Stimulated activated naive CD8-positive, alpha-beta T cell treated with anti-CD3 and anti-CD28 coated beads, Interleukin-15, amount 100 ng/mL, for 72 hours (primary cell): ENCODE results near the gene SFTPD.

ENCODE experiments used
- ATAC-seq: fragments of 150-1000 bp; cut with Tn5 transposase; 2 replicates; pipeline ENCODE4 v1.10.0; 2021; ENCODE audit warnings: mild to moderate bottlenecking, moderate library complexity
- DNase-seq, 2 donors: peaks; one replicate each; pipeline ENCODE4 v3.0.0; 2021 to 2022
- H3K27ac Mint-ChIP-seq, 2 donors: one replicate each; pipeline ENCODE4 v1.8.0; 2022; ENCODE audit warnings: mild to moderate bottlenecking in 2 of 2, mixed read lengths in 2 of 2, moderate library complexity in 2 of 2
- H3K27me3 Mint-ChIP-seq: one replicate; pipeline ENCODE4 v1.8.0; 2022; ENCODE audit warnings: mixed read lengths
- H3K4me1 Mint-ChIP-seq: one replicate; pipeline ENCODE4 v1.8.0; 2022; ENCODE audit warnings: mild to moderate bottlenecking, mixed read lengths
- H3K4me3 Mint-ChIP-seq, 2 donors: one replicate each; pipeline ENCODE4 v1.8.0; 2022; ENCODE audit warnings: mild to moderate bottlenecking in 2 of 2, mixed read lengths in 2 of 2, moderate library complexity in 1 of 2
- H3K9me3 Mint-ChIP-seq, 2 donors: one replicate each; pipeline ENCODE4 v1.8.0; 2022; ENCODE audit warnings: mixed read lengths in 2 of 2

The SFTPD gene

GRCh38 chr10:79979310-79979975 is 30.5 kb upstream of the SFTPD start:
- no peak for ATAC-seq
- Mint-ChIP-seq H3K27me3 (peaks cover 91% of the 10 kb centered on the region), H3K4me3 (no peak overlapping the region), H3K4me1 (peaks cover 27% of the 10 kb centered on the region), H3K9me3 (peaks cover 4 to 23% of the 10 kb centered on the region in 2 donors), H3K27ac (no peak overlapping the region)
- DNase-seq: no peak

GRCh38 chr10:79976999-79977398 is 28.1 kb upstream of the SFTPD start:
- H3K27ac Mint-ChIP-seq: no peak overlapping the region
- no peak overlapping the region for H3K4me3 Mint-ChIP-seq

GRCh38 chr10:79970062-79970461 is 21.2 kb upstream of the SFTPD start:
- ATAC-seq: no peak
- H3K4me3 Mint-ChIP-seq: no peak overlapping the region

More at GRCh38 chr10:79976999-79977398, 28.1 kb upstream of the SFTPD start:
- Mint-ChIP-seq H3K27me3 (peaks cover 76% of the 10 kb centered on the region), H3K9me3 (peaks cover 4 to 23% of the 10 kb centered on the region in 2 donors), H3K4me1 (peaks cover 6% of the 10 kb centered on the region)
- DNase-seq: no peak
- no peak for ATAC-seq

GRCh38 chr10:79947787-79948424 is 999 bp downstream of the SFTPD start:
- no peak for ATAC-seq
- H3K27me3 Mint-ChIP-seq: peaks cover 9% of the 10 kb centered on the region
- no peak overlapping the region for H3K4me3 Mint-ChIP-seq
- no peaks in the 10 kb centered on the region for H3K4me1 Mint-ChIP-seq
- H3K27ac Mint-ChIP-seq: peak overlapping the region in 1 of 2 donors; percentile 30
- peaks cover 10 to 16% of the 10 kb centered on the region in 2 donors for H3K9me3 Mint-ChIP-seq
- DNase-seq: no peak

More at GRCh38 chr10:79970062-79970461, 21.2 kb upstream of the SFTPD start:
- Mint-ChIP-seq H3K9me3 (peaks cover 7 to 19% of the 10 kb centered on the region in 2 donors), H3K27ac (no peak overlapping the region), H3K4me1 (no peaks in the 10 kb centered on the region), H3K27me3 (peaks cover 32% of the 10 kb centered on the region)
- DNase-seq: no peak

- no peaks in the 10 kb centered on the region for H3K4me1 Mint-ChIP-seq
- DNase-seq (no peak), ATAC-seq (no peak)
- H3K4me3 Mint-ChIP-seq: no peak overlapping the region
- H3K9me3 Mint-ChIP-seq: peaks cover 8 to 9% of the 10 kb centered on the region in 2 donors
- peaks cover 9% of the 10 kb centered on the region for H3K27me3 Mint-ChIP-seq
- no peak overlapping the region for H3K27ac Mint-ChIP-seq
Measured at GRCh38 chr10:79947083-79947415, 1.9 kb downstream of the SFTPD start.

- peaks cover 14% of the 10 kb centered on the region for H3K27me3 Mint-ChIP-seq
- H3K27ac Mint-ChIP-seq: no peak overlapping the region
Measured at GRCh38 chr10:79946271-79947082, 2.4 kb downstream of the SFTPD start.

GRCh38 chr10:79944428-79945395 is 4.2 kb downstream of the SFTPD start:
- no peak overlapping the region for H3K27ac Mint-ChIP-seq
- no peak for DNase-seq
- ATAC-seq: no peak
- peaks cover under 1% of the 10 kb centered on the region for H3K4me1 Mint-ChIP-seq
- H3K4me3 Mint-ChIP-seq: no peak overlapping the region
- H3K27me3 Mint-ChIP-seq: peaks cover 15% of the 10 kb centered on the region
- H3K9me3 Mint-ChIP-seq: no peaks in the 10 kb centered on the region

More at GRCh38 chr10:79946271-79947082, 2.4 kb downstream of the SFTPD start:
- Mint-ChIP-seq H3K4me3 (no peak overlapping the region), H3K4me1 (no peaks in the 10 kb centered on the region), H3K9me3 (peaks cover 4 to 5% of the 10 kb centered on the region in 2 donors)
- DNase-seq (no peak), ATAC-seq (peak; percentile 29)

- no peak for DNase-seq
- Mint-ChIP-seq H3K9me3 (no peaks in the 10 kb centered on the region), H3K4me1 (peaks cover 9% of the 10 kb centered on the region), H3K27me3 (peaks cover 15% of the 10 kb centered on the region), H3K4me3 (no peak overlapping the region), H3K27ac (no peak overlapping the region)
- ATAC-seq: no peak
Measured at GRCh38 chr10:79943871-79944270, 5.0 kb downstream of the SFTPD start.

GRCh38 chr10:79942261-79943185 is 6.4 kb downstream of the SFTPD start:
- DNase-seq (no peak), ATAC-seq (no peak)
- Mint-ChIP-seq H3K27me3 (peaks cover 10% of the 10 kb centered on the region), H3K27ac (no peak overlapping the region), H3K9me3 (no peaks in the 10 kb centered on the region), H3K4me3 (no peak overlapping the region), H3K4me1 (peaks cover 16% of the 10 kb centered on the region)

GRCh38 chr10:79941585-79942210 is 7.2 kb downstream of the SFTPD start:
- Mint-ChIP-seq H3K27me3 (peaks cover 12% of the 10 kb centered on the region), H3K4me1 (peaks cover 16% of the 10 kb centered on the region), H3K4me3 (no peak overlapping the region), H3K9me3 (no peaks in the 10 kb centered on the region), H3K27ac (no peak overlapping the region)
- no peak for ATAC-seq
- no peak for DNase-seq

GRCh38 chr10:79941146-79941545 is 7.8 kb downstream of the SFTPD start:
- no peak overlapping the region for H3K4me3 Mint-ChIP-seq
- peaks cover 18% of the 10 kb centered on the region for H3K27me3 Mint-ChIP-seq

GRCh38 chr10:79940431-79940830 is 8.5 kb downstream of the SFTPD start:
- ATAC-seq: no peak
- Mint-ChIP-seq H3K9me3 (no peaks in the 10 kb centered on the region), H3K27me3 (peaks cover 24% of the 10 kb centered on the region), H3K27ac (no peak overlapping the region), H3K4me3 (no peak overlapping the region), H3K4me1 (peaks cover 16% of the 10 kb centered on the region)
- DNase-seq: no peak

More at GRCh38 chr10:79941146-79941545, 7.8 kb downstream of the SFTPD start:
- Mint-ChIP-seq H3K4me1 (peaks cover 16% of the 10 kb centered on the region), H3K9me3 (no peaks in the 10 kb centered on the region), H3K27ac (peak overlapping the region in 1 of 2 donors; percentile 93)
- DNase-seq (no peak), ATAC-seq (no peak)

- Mint-ChIP-seq H3K27ac (no peak overlapping the region), H3K27me3 (peaks cover 28% of the 10 kb centered on the region), H3K9me3 (no peaks in the 10 kb centered on the region), H3K4me3 (no peak overlapping the region), H3K4me1 (peaks cover 16% of the 10 kb centered on the region)
- DNase-seq: no peak
- ATAC-seq: no peak
Measured at GRCh38 chr10:79939969-79940368, 8.9 kb downstream of the SFTPD start.
